ENCODE measurements around the gene FYB2. TPM values are rescaled to one million over a fixed set of nuclear protein-coding genes. Genes with fewer than 3 reads are reported as not detected.

The FYB2 gene
- total and polyA plus RNA-seq, 7 donors = 0.48 to 2.6 (median 1.1) TPM; not detected in 1

Other genes with a start within 250 kb of the FYB2 start
- gene PLPP3, start 239.8 kb downstream of the FYB2 start, total RNA-seq = 10 to 100 TPM; 35.5 to 51.0 (median 43.6) TPM
- 10 to 100 TPM; 41.2 to 69.1 (median 46.3) TPM for gene PLPP3, start 239.8 kb downstream of the FYB2 start, polyA plus RNA-seq
- 100 to 1,000 TPM in 1 of 4 donors, 10 to 100 TPM in 3; 48.4 to 101 (median 63.0) TPM for gene PRKAA2, start 174.1 kb downstream of the FYB2 start, total RNA-seq
- 10 to 100 TPM in 2 of 3 donors, 1 to 10 TPM in 1; 2.1 to 15.5 (median 12.6) TPM for gene PRKAA2, start 174.1 kb downstream of the FYB2 start, polyA plus RNA-seq
- gene C8A, start 35.4 kb upstream of the FYB2 start, total RNA-seq = not detected
- not detected for gene C8A, start 35.4 kb upstream of the FYB2 start, polyA plus RNA-seq
- gene C8B, start 146.6 kb upstream of the FYB2 start, total RNA-seq = not detected
- gene C8B, start 146.6 kb upstream of the FYB2 start, polyA plus RNA-seq = not detected